Thymus (tissue), 11 donors: Measurements from ENCODE around the gene ZNF667. TPM values are rescaled to one million over a fixed set of nuclear protein-coding genes. Genes with fewer than 3 reads are reported as not detected.
A peak's percentile ranks its signal among the peaks of the same experiment; 100 is the strongest.

Experiments
- DNase-seq, 9 donors: peaks; one replicate each; pipeline ENCODE4 v3.0.0-alpha.2; 2013; ENCODE audit warnings: low spot score in 9 of 9, low read depth in 6 of 9, missing footprints in 1 of 9
- H3K27ac ChIP-seq, 2 donors: one replicate each; pipeline ENCODE4 v1.5.1; 2013; ENCODE audit warnings: control low read depth in 1 of 2, low read depth in 1 of 2, low read length in 1 of 2, mild to moderate bottlenecking in 1 of 2, moderate library complexity in 1 of 2
- H3K27me3 ChIP-seq, 2 donors: one replicate each; pipeline ENCODE4 v1.5.1; 2013; ENCODE audit warnings: low read length in 1 of 2; ENCODE audit not compliant: control insufficient read depth in 2 of 2, insufficient read depth in 1 of 2
- H3K36me3 ChIP-seq, 2 donors: one replicate each; pipeline ENCODE4 v1.5.1; 2013; ENCODE audit warnings: low read length in 1 of 2, mild to moderate bottlenecking in 1 of 2, moderate library complexity in 1 of 2; ENCODE audit not compliant: control insufficient read depth in 2 of 2, insufficient read depth in 2 of 2
- H3K4me1 ChIP-seq, 2 donors: one replicate each; pipeline ENCODE4 v1.5.1; 2013; ENCODE audit warnings: low read length in 2 of 2; ENCODE audit not compliant: control insufficient read depth in 2 of 2, insufficient read depth in 2 of 2
- H3K4me3 ChIP-seq, 2 donors: one replicate each; pipeline ENCODE4 v1.5.1; 2013; ENCODE audit warnings: low read length in 2 of 2, control low read depth in 1 of 2, mild to moderate bottlenecking in 1 of 2
- H3K9me3 ChIP-seq, 2 donors: one replicate each; pipeline ENCODE4 v1.5.1; 2013; ENCODE audit warnings: low read length in 1 of 2, mild to moderate bottlenecking in 1 of 2; ENCODE audit not compliant: control insufficient read depth in 2 of 2, insufficient read depth in 1 of 2
- WGBS: extraction: QIAGEN DNeasy Blood & Tissue Kit; methylation state at CpG from one replicate; pipeline ENCODE4 v1.1.7; 2013; 5-methylcytosine and 5-hydroxymethylcytosine counted together
- polyA plus RNA-seq: library from polyadenylated mRNA; stranded (reverse); fragments of 200-250 nt; gene quantifications from one replicate; pipeline ENCODE4 v1.2.3, GENCODE V29; 2013
- total RNA-seq: library from RNA; stranded (reverse); fragments of 120-200 nt; gene quantifications from one replicate; pipeline ENCODE4 v1.2.4, GENCODE V29; 2013
- donor health status: healthy.

ZNF667 gene
- total and polyA plus RNA-seq, 2 donors, result 3.8 to 4.7 TPM

GRCh38 chr19:56476093-56476492, 1.1 kb downstream of the ZNF667 start:
- Histone ChIP-seq H3K4me1 (peaks cover 5 to 9% of the 10 kb centered on the region in 2 donors), H3K36me3 (no peaks in the 10 kb centered on the region), H3K27me3 (no peaks in the 10 kb centered on the region), H3K27ac (no peak overlapping the region), H3K9me3 (peaks cover 10 to 28% of the 10 kb centered on the region in 2 donors), H3K4me3 (no peak overlapping the region)
- 89% methylated on average over 10 of the region's 10 CpGs for WGBS
- DNase-seq, result no peak

- no peaks in the 10 kb centered on the region for H3K36me3 ChIP-seq
- H3K27ac ChIP-seq, result no peak overlapping the region
- 93% methylated on average over 3 of the region's 3 CpGs for WGBS
- no peak overlapping the region for H3K4me3 ChIP-seq
- H3K9me3 ChIP-seq, result peaks cover 12 to 40% of the 10 kb centered on the region in 2 donors
- DNase-seq, result no peak
- no peaks in the 10 kb centered on the region for H3K27me3 ChIP-seq
- H3K4me1 ChIP-seq, result peaks cover 5 to 9% of the 10 kb centered on the region in 2 donors
These were observed 2.8 kb downstream of the ZNF667 start for GRCh38 chr19:56474308-56474707.

GRCh38 chr19:56441206-56441792, 35.8 kb downstream of the ZNF667 start:
- Histone ChIP-seq H3K36me3 (no peaks in the 10 kb centered on the region), H3K4me3 (no peak overlapping the region), H3K27ac (no peak overlapping the region), H3K9me3 (peaks cover 3 to 4% of the 10 kb centered on the region in 2 donors), H3K27me3 (no peaks in the 10 kb centered on the region), H3K4me1 (no peaks in the 10 kb centered on the region)
- DNase-seq, result no peak
- WGBS, result 97% methylated on average over 8 of the region's 8 CpGs

- peaks cover 5 to 15% of the 10 kb centered on the region in 2 donors for H3K9me3 ChIP-seq
- no peak for DNase-seq
- H3K27me3 ChIP-seq, result no peaks in the 10 kb centered on the region
- WGBS, result 93% methylated on average over 1 of the region's 1 CpG
- H3K36me3 ChIP-seq, result peaks cover 6 to 7% of the 10 kb centered on the region in 2 donors
- H3K27ac ChIP-seq, result no peak overlapping the region
- H3K4me3 ChIP-seq, result no peak overlapping the region
- H3K4me1 ChIP-seq, result no peaks in the 10 kb centered on the region
These were observed 53.2 kb downstream of the ZNF667 start for GRCh38 chr19:56423985-56424353.

DNA sequence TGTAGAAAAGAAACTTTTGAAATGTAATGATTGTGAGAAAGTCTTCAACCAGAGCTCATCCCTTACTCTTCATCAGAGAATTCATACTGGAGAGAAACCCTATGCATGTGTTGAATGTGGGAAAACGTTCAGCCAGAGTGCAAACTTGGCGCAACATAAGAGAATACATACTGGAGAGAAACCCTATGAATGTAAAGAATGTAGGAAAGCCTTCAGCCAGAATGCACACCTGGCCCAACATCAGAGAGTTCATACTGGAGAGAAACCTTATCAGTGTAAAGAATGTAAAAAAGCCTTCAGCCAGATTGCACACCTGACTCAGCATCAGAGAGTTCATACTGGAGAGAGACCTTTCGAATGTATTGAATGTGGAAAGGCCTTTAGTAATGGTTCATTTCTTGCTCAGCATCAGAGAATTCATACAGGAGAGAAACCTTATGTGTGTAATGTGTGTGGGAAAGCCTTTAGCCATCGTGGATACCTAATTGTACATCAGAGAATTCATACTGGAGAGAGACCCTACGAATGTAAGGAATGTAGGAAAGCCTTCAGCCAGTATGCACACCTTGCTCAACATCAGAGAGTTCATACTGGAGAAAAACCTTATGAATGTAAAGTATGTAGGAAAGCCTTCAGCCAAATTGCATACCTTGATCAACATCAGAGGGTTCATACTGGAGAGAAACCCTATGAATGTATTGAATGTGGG, 53.7 kb downstream of the ZNF667 start:
- Histone ChIP-seq H3K9me3 (peaks cover 5 to 15% of the 10 kb centered on the region in 2 donors), H3K4me3 (no peak overlapping the region), H3K36me3 (peaks cover 6 to 7% of the 10 kb centered on the region in 2 donors), H3K27me3 (no peaks in the 10 kb centered on the region), H3K4me1 (no peaks in the 10 kb centered on the region), H3K27ac (no peak overlapping the region)
- WGBS, result 97% methylated on average over 5 of the region's 5 CpGs
- DNase-seq, result no peak

- H3K36me3 ChIP-seq, result peaks cover 3 to 10% of the 10 kb centered on the region in 2 donors
- peaks cover 5 to 10% of the 10 kb centered on the region in 2 donors for H3K9me3 ChIP-seq
- 95% methylated on average over 4 of the region's 4 CpGs for WGBS
- no peaks in the 10 kb centered on the region for H3K27me3 ChIP-seq
- H3K4me1 ChIP-seq, result peaks cover 5 to 14% of the 10 kb centered on the region in 2 donors
- DNase-seq, result no peak
- H3K4me3 ChIP-seq, result peak overlapping the region in 1 of 2 donors; percentile 83
- no peak overlapping the region for H3K27ac ChIP-seq
These were observed 72.1 kb downstream of the ZNF667 start for GRCh38 chr19:56405062-56405461.

- Histone ChIP-seq H3K4me1 (peaks cover 5 to 14% of the 10 kb centered on the region in 2 donors), H3K27ac (no peak overlapping the region), H3K27me3 (no peaks in the 10 kb centered on the region), H3K36me3 (peaks cover 3 to 10% of the 10 kb centered on the region in 2 donors), H3K9me3 (peaks cover 5 to 11% of the 10 kb centered on the region in 2 donors), H3K4me3 (peak overlapping the region; percentile 75 to 83)
- 75% methylated on average over 9 of the region's 9 CpGs for WGBS
- no peak for DNase-seq
These were observed 72.5 kb downstream of the ZNF667 start for GRCh38 chr19:56404705-56405056.

DNA sequence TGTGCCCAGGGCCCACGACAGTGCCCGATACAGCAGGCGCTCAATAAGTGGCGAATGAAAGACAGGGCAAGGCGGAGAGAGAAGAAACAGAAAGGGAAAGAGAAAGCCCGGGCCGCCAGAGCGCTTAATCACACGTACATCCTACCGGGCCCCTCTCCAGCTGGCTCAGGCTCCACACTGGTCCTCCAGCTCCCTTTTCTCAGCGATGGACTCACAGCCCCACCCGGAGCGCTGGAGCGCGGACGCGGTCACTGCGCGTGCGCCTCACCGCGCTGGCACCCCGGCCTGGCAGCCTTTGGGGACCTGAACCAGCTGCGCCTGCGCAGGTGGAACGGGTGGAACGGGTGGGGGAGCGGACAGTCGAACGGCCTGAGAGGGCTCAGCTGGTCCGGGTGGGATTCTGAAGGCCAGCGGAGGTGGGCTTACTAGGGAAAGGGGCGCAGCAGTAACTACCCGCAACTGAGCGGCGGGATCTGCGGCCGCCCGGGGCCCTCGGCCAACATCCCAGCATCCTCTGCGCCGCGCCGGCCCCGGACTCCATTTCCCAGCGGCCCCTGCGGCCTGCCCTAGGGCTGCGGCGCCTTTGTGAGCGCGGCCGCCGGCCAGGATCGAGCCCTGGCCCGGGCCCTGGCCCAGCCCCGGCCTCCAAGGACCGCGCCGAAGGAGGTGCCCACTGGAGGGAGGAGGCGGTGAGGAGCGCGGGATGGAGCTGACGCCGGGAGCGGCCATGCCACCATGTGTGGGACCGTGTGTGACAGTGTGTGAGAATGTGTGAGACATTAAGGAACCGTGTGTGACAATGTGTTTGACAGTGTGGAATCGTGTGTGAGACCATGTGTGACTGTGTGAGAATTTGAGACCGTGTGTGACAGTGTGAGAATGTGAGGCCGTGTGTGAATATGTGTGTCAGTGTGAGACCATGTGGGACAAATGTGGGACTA, 73.1 kb downstream of the ZNF667 start, which contains the start of gene ZNF583:
TSS of gene ZNF583 (plus strand) at position 569 of the 941 bp plus-strand sequence. CDS start 2,783 bp downstream, outside the sequence.
- WGBS, result under 1% methylated on average over 70 of the region's 70 CpGs
- peak within 1 kb of the TSS; percentile 87 to 95 for H3K27ac ChIP-seq
- DNase-seq, result peak; percentile 69 to 95 (median 89)
- H3K4me3 ChIP-seq, result peak within 1 kb of the TSS; percentile 75 to 83
- peaks cover 5 to 14% of the 10 kb centered on the region in 2 donors for H3K4me1 ChIP-seq
- peaks cover 5 to 15% of the 10 kb centered on the region in 2 donors for H3K9me3 ChIP-seq
- no peaks in the 10 kb centered on the region for H3K27me3 ChIP-seq
- H3K36me3 ChIP-seq, result peaks cover 3 to 6% of the 10 kb centered on the region in 2 donors
